IMR-90 (cell line): Measurements from ENCODE around the gene TAGLN. TPM values are rescaled to one million over a fixed set of nuclear protein-coding genes. Genes with fewer than 3 reads are reported as not detected.

Source experiments
- ATAC-seq: fragments of 200-7000 bp; cut with Tn5 transposase; 2 replicates; pipeline ENCODE4 v1.9.1; 2020; ENCODE audit warnings: low read depth, mild to moderate bottlenecking, moderate library complexity
- BruUV-seq: library from RNA; stranded (reverse); fragments of 400-500 nt; replicated peaks from 2 replicates; lab custom pipeline; 2021; lab: Mats Ljungman, UMichigan
- CTCF ChIA-PET: fragments of 300-600 bp; formaldehyde crosslinking; extraction: SDS; loops from one replicate; lab custom pipeline; 2021; ENCODE audit warnings: antibody characterized with exemption; lab: Yijun Ruan, JAX
- POLR2A ChIA-PET: fragments of 300-600 bp; sonication (Branson Sonifier 250); formaldehyde crosslinking; loops from one replicate; lab custom pipeline; 2022; ENCODE audit warnings: antibody characterized with exemption; ENCODE audit not compliant: unreplicated experiment; lab: Charles Lee
- DNase-seq: peaks from one replicate; pipeline ENCODE4 v3.0.0; 2013
- H2AFZ ChIP-seq: replicated peaks from 2 replicates; pipeline ENCODE3; 2013; ENCODE audit warnings: low read length, mild to moderate bottlenecking; ENCODE audit not compliant: poor library complexity
- H2AK5ac ChIP-seq: 2 replicates; pipeline ENCODE4 v1.6.1; 2013; ENCODE audit warnings: low read depth, low read length, inconsistent platforms
- H2AK9ac ChIP-seq: replicated peaks from 2 replicates; pipeline ENCODE3; 2013; ENCODE audit warnings: mild to moderate bottlenecking, low read depth, low read length, moderate library complexity; ENCODE audit not compliant: poor library complexity
- H2BK120ac ChIP-seq: 2 replicates; pipeline ENCODE4 v1.6.1; 2013; ENCODE audit warnings: low read depth, low read length, inconsistent platforms
- H2BK15ac ChIP-seq: 3 replicates; pipeline ENCODE4 v1.6.1; 2013; ENCODE audit warnings: low read depth, low read length, inconsistent platforms
- H2BK20ac ChIP-seq: 2 replicates; pipeline ENCODE4 v1.6.1; 2013; ENCODE audit warnings: low read depth, mild to moderate bottlenecking, inconsistent platforms, low read length, moderate library complexity
- H2BK5ac ChIP-seq: 2 replicates; pipeline ENCODE4 v1.6.1; 2013; ENCODE audit warnings: mild to moderate bottlenecking, low read depth, low read length, inconsistent platforms; ENCODE audit not compliant: poor library complexity, severe bottlenecking
- H3K14ac ChIP-seq: replicated peaks from 2 replicates; pipeline ENCODE4 v1.6.1; 2013; ENCODE audit warnings: low read depth, low read length, inconsistent platforms
- H3K18ac ChIP-seq: 2 replicates; pipeline ENCODE4 v1.6.1; 2013; ENCODE audit warnings: low read depth, low read length, control low read depth
- H3K23ac ChIP-seq: 2 replicates; pipeline ENCODE4 v1.6.1; 2013; ENCODE audit warnings: low read depth, low read length, inconsistent platforms
- H3K27ac ChIP-seq: 2 replicates; pipeline ENCODE4 v1.5.1; 2013; ENCODE audit warnings: mild to moderate bottlenecking, control low read depth, low read length; ENCODE audit not compliant: insufficient read depth
- H3K27me3 ChIP-seq: 2 replicates; pipeline ENCODE4 v1.6.1; 2013; ENCODE audit warnings: low read length; ENCODE audit not compliant: control insufficient read depth, insufficient read depth
- H3K36me3 ChIP-seq: 2 replicates; pipeline ENCODE4 v1.6.1; 2013; ENCODE audit warnings: low read length, mixed read lengths; ENCODE audit not compliant: control insufficient read depth, insufficient read depth
- H3K4ac ChIP-seq: 2 replicates; pipeline ENCODE4 v1.6.1; 2013; ENCODE audit warnings: low read depth, low read length, inconsistent platforms
- H3K4me1 ChIP-seq: 2 replicates; pipeline ENCODE4 v1.6.1; 2013; ENCODE audit warnings: low read length, mixed read lengths; ENCODE audit not compliant: control insufficient read depth, insufficient read depth
- H3K4me2 ChIP-seq: 2 replicates; pipeline ENCODE4 v1.6.1; 2013; ENCODE audit warnings: low read depth, mild to moderate bottlenecking, control low read depth, low read length, moderate library complexity
- H3K4me3 ChIP-seq: 2 replicates; pipeline ENCODE4 v1.5.1; 2013; ENCODE audit warnings: low read depth, mild to moderate bottlenecking, control low read depth, low read length, moderate library complexity; ENCODE audit not compliant: insufficient read depth
- H3K56ac ChIP-seq: 2 replicates; pipeline ENCODE4 v1.6.1; 2013; ENCODE audit warnings: low read length, inconsistent platforms; ENCODE audit not compliant: insufficient read depth; ENCODE audit errors: extremely low read depth
- H3K79me1 ChIP-seq, 2 experiments: 2 replicates each; pipeline ENCODE4 v1.6.1; 2013; ENCODE audit warnings: low read length in 2 of 2, inconsistent platforms in 1 of 2, low read depth in 1 of 2
- H3K9ac ChIP-seq: 2 replicates; pipeline ENCODE4 v1.6.1; 2013; ENCODE audit warnings: low read depth, low read length, control low read depth
- H3K9me1 ChIP-seq: 2 replicates; pipeline ENCODE4 v1.6.1; 2013; ENCODE audit warnings: low read length, inconsistent platforms; ENCODE audit not compliant: insufficient read depth
- H3K9me3 ChIP-seq: 2 replicates; pipeline ENCODE4 v1.6.1; 2013; ENCODE audit warnings: low read length; ENCODE audit not compliant: control insufficient read depth, insufficient read depth
- H4K20me1 ChIP-seq: 2 replicates; pipeline ENCODE4 v1.6.1; 2013; ENCODE audit warnings: low read length, inconsistent platforms; ENCODE audit not compliant: insufficient read depth
- H4K5ac ChIP-seq: 2 replicates; pipeline ENCODE4 v1.6.1; 2013; ENCODE audit warnings: mild to moderate bottlenecking, low read depth, low read length, control low read depth
- H4K8ac ChIP-seq, 2 experiments: 2 replicates each; pipeline ENCODE4 v1.6.1; 2013; ENCODE audit warnings: low read depth in 2 of 2, low read length in 2 of 2, control low read depth in 1 of 2, inconsistent platforms in 1 of 2
- H4K91ac ChIP-seq: 2 replicates; pipeline ENCODE4 v1.6.1; 2013; ENCODE audit warnings: low read depth, low read length, inconsistent platforms; ENCODE audit not compliant: insufficient read depth
- MXI1 ChIP-seq: IDR thresholded peaks from 2 replicates; pipeline ENCODE4 v1.6.1; 2012; ENCODE audit warnings: low read depth, mild to moderate bottlenecking, low read length, moderate library complexity, borderline replicate concordance
- WGBS, 2 experiments: methylation state at CpG; one replicate each; pipeline versions ENCODE4 v1.1.5 to v1.1.7; 2013; ENCODE audit warnings: missing lambda C conversion rate in 2 of 2; ENCODE audit not compliant: insufficient read length in 1 of 2; ENCODE audit errors: extremely low coverage in 2 of 2; 5-methylcytosine and 5-hydroxymethylcytosine counted together
- dilution Hi-C: fragments of 300-500 bp; cut with HindIII; formaldehyde crosslinking; loops from one replicate; pipeline ENCODE4 v1.14.3; 2018; ENCODE audit warnings: low sequenced_read_pairs; ENCODE audit not compliant: unreplicated experiment
- in situ Hi-C: fragments of 300-500 bp; cut with MboI; formaldehyde crosslinking; loops from 3 replicates; pipeline ENCODE4 v1.14.3; 2019; ENCODE audit warnings: low sequenced_read_pairs, inconsistent platforms, mixed read lengths
- intact Hi-C: fragments of 100-400 bp; cut with micrococcal nuclease; formaldehyde crosslinking; loops from 2 replicates; pipeline ENCODE4 v1.10.0; 2022
- polyA plus RNA-seq, 3 experiments: library from polyadenylated mRNA; depleted of rRNA; stranded (reverse); fragments of >200 nt; gene quantifications; 2 replicates each; pipeline ENCODE4 v1.2.3, GENCODE V29; 2012; ENCODE audit warnings: low replicate concordance in 1 of 3
- total RNA-seq: library from RNA; depleted of rRNA; stranded (reverse); fragments of >200 nt; gene quantifications from 2 replicates; pipeline ENCODE4 v1.2.3, GENCODE V29; 2012

The TAGLN gene
- total and polyA plus RNA-seq, 2 of the 4 experiments (the other 2 are of a cell fraction), result 2,558 to 3,760 TPM

GRCh38 chr11:117170210-117170609 lies 29.0 kb upstream of the TAGLN start:
- no peak overlapping the region for H4K91ac ChIP-seq
- no peak overlapping the region for H3K56ac ChIP-seq
- H3K9me3 ChIP-seq, result no peaks in the 10 kb centered on the region
- no CpG with 5 or more reads among the region's 9 CpGs for WGBS, 2 experiments
- H4K20me1 ChIP-seq, result peaks cover 16% of the 10 kb centered on the region
- no peaks in the 10 kb centered on the region for H3K27me3 ChIP-seq
- H2BK20ac ChIP-seq, result no peak overlapping the region
- no peak overlapping the region for H2BK120ac ChIP-seq
- peaks cover 10% of the 10 kb centered on the region for H3K9me1 ChIP-seq
- ATAC-seq, result peak; percentile 24
- H4K8ac ChIP-seq, result no peak overlapping the region; a peak in 1 of 4 replicates
- no peak overlapping the region for H3K23ac ChIP-seq
- no peak overlapping the region for H2AK5ac ChIP-seq
- peak overlapping the region; percentile 0 for H2BK5ac ChIP-seq
- no TSS peak for BruUV-seq
- in situ Hi-C loops (no loop called here), dilution Hi-C loops (no loop called here), intact Hi-C loops (no loop called here)
- no peak overlapping the region for H2BK15ac ChIP-seq
- H2AFZ ChIP-seq, result no peak overlapping the region
- 0 out of 2 replicates have a peak overlapping the region, but pooled peaks have one; percentile 28 for H3K4me2 ChIP-seq
- H3K4me1 ChIP-seq, result peaks cover 14% of the 10 kb centered on the region
- ChIA-PET CTCF (interaction anchor here (0.6 to 1.4 kb wide), 2 partner anchors 11 to 21 kb away, joined by 5 to 6 read pairs; no protein-coding TSS in a partner anchor), POLR2A (interaction anchor here (0.6 kb wide), 1 partner anchor 72 kb away, joined by 5 read pairs; the partner anchor contains the start of gene SIK3)
- no peak overlapping the region for H3K14ac ChIP-seq
- no peak for TF ChIP-seq MXI1
- no peak overlapping the region for H3K9ac ChIP-seq
- H3K79me1 ChIP-seq, result peaks cover 6 to 51% of the 10 kb centered on the region in 2 experiments
- DNase-seq, result peak; percentile 26
- H3K36me3 ChIP-seq, result peaks cover 16% of the 10 kb centered on the region
- H2AK9ac ChIP-seq, result no peak overlapping the region
- peak overlapping the region; percentile 36; the same call in 1 of the 2 replicates for H3K27ac ChIP-seq
- no peak overlapping the region for H3K4ac ChIP-seq
- H3K18ac ChIP-seq, result no peak overlapping the region
- H4K5ac ChIP-seq, result no peak overlapping the region
- H3K4me3 ChIP-seq, result no peak overlapping the region
